H1 (cell line): ENCODE data around the gene BCL2L11. TPM values are rescaled to one million over a fixed set of nuclear protein-coding genes. Genes with fewer than 3 reads are reported as not detected.
A peak's percentile ranks its signal among the peaks of the same experiment; 100 is the strongest.

Source experiments
- CTCF ChIA-PET: fragments of 300-600 bp; sonication (Branson Sonifier 250); formaldehyde crosslinking; loops from one replicate; lab custom pipeline; 2021; ENCODE audit not compliant: partially characterized antibody; lab: Charles Lee
- POLR2A ChIA-PET: fragments of 300-600 bp; sonication (Branson Sonifier 250); formaldehyde crosslinking; loops from one replicate; lab custom pipeline; 2021; ENCODE audit warnings: inconsistent platforms; ENCODE audit not compliant: partially characterized antibody; lab: Charles Lee
- DNase-seq, 2 experiments: peaks; one replicate each; pipeline versions ENCODE4 v3.0.0 to v3.0.0-alpha.2; 2010 to 2022; ENCODE audit warnings: low spot score in 2 of 2, low read depth in 1 of 2, mixed read lengths in 1 of 2
- FAIRE-seq: peaks from 2 replicates; lab custom pipeline; 2011; peaks lifted over from hg19 to GRCh38; lab: Jason Lieb, UNC
- H2AFZ ChIP-seq: 2 replicates; pipeline ENCODE4 v1.8.1; 2012; ENCODE audit warnings: low read length, inconsistent platforms
- H2AK5ac ChIP-seq: 2 replicates; pipeline ENCODE4 v1.6.1; 2013; ENCODE audit warnings: low read depth, low read length
- H2BK120ac ChIP-seq: replicated peaks from 2 replicates; pipeline ENCODE3; 2013; ENCODE audit warnings: low read depth, low read length, inconsistent platforms
- H2BK12ac ChIP-seq: 2 replicates; pipeline ENCODE4 v1.6.1; 2013; ENCODE audit warnings: low read depth, low read length
- H2BK15ac ChIP-seq: 2 replicates; pipeline ENCODE4 v1.6.1; 2013; ENCODE audit warnings: low read length
- H2BK20ac ChIP-seq: 2 replicates; pipeline ENCODE4 v1.6.1; 2013; ENCODE audit warnings: low read length
- H2BK5ac ChIP-seq: 2 replicates; pipeline ENCODE4 v1.6.1; 2013; ENCODE audit warnings: low read depth, low read length
- H3K14ac ChIP-seq: 2 replicates; pipeline ENCODE4 v1.6.1; 2013; ENCODE audit warnings: inconsistent platforms; ENCODE audit not compliant: insufficient read length
- H3K18ac ChIP-seq: 2 replicates; pipeline ENCODE4 v1.6.1; 2013; ENCODE audit warnings: low read length; ENCODE audit errors: extremely low read depth
- H3K23ac ChIP-seq: 2 replicates; pipeline ENCODE4 v1.6.1; 2013; ENCODE audit warnings: inconsistent platforms; ENCODE audit not compliant: insufficient read length
- H3K23me2 ChIP-seq: 2 replicates; pipeline ENCODE4 v1.6.1; 2013; ENCODE audit warnings: low read depth, low read length
- H3K27ac ChIP-seq: 2 replicates; pipeline ENCODE4 v1.6.1; 2011; ENCODE audit warnings: low read depth, low read length, inconsistent platforms
- H3K27me3 ChIP-seq, 4 experiments: replicated peaks in 1 of 4; 1 replicate in 1 of 4; 2 replicates in 3 of 4; pipeline versions ENCODE4 v1.6.1 to v1.8.1; 2011 to 2013; ENCODE audit warnings: low read length in 3 of 4, mild to moderate bottlenecking in 3 of 4, inconsistent platforms in 2 of 4, mixed read lengths in 2 of 4, moderate library complexity in 1 of 4; ENCODE audit not compliant: control insufficient read depth in 3 of 4, insufficient read depth in 3 of 4; ENCODE audit errors: extremely low read depth in 1 of 4
- H3K36me3 ChIP-seq, 4 experiments: 2 replicates each; pipeline versions ENCODE4 v1.6.1 to v1.8.1; 2011 to 2013; ENCODE audit warnings: mild to moderate bottlenecking in 4 of 4, low read length in 3 of 4, moderate library complexity in 2 of 4, control low read depth in 1 of 4, inconsistent platforms in 1 of 4; ENCODE audit not compliant: insufficient read depth in 4 of 4, control insufficient read depth in 2 of 4
- H3K4ac ChIP-seq: replicated peaks from 2 replicates; pipeline ENCODE3; 2013; ENCODE audit warnings: low read length, low read depth, mixed read lengths, inconsistent platforms; ENCODE audit not compliant: insufficient read length
- H3K4me1 ChIP-seq, 4 experiments: replicated peaks in 1 of 4; 1 replicate in 1 of 4; 2 replicates in 3 of 4; pipeline versions ENCODE4 v1.6.1 to v1.8.1; 2011 to 2013; ENCODE audit warnings: low read length in 3 of 4, inconsistent platforms in 2 of 4, mixed read lengths in 1 of 4; ENCODE audit not compliant: insufficient read depth in 4 of 4, control insufficient read depth in 3 of 4
- H3K4me2 ChIP-seq, 2 experiments: 2 replicates each; pipeline versions ENCODE4 v1.6.1 to v1.8.1; 2011 to 2013; ENCODE audit warnings: low read depth in 2 of 2, low read length in 2 of 2, control low read depth in 1 of 2, inconsistent platforms in 1 of 2, mild to moderate bottlenecking in 1 of 2; ENCODE audit not compliant: insufficient read depth in 1 of 2
- H3K4me3 ChIP-seq, 4 experiments: fragments of 200-600, 300-600 bp in 1 of 4; sonication (generic), shearing (Covaris generic), sonication (Bioruptor Twin) in 1 of 4; 2 replicates each; pipeline versions ENCODE4 v1.5.1 to v1.8.1; 2011 to 2016; ENCODE audit warnings: low read length in 4 of 4, low read depth in 3 of 4, control low read depth in 2 of 4, inconsistent platforms in 2 of 4, mild to moderate bottlenecking in 2 of 4, mixed read lengths in 1 of 4, moderate library complexity in 1 of 4; ENCODE audit not compliant: insufficient read depth in 2 of 4; ENCODE audit errors: extremely low read depth in 1 of 4
- H3K56ac ChIP-seq: replicated peaks from 2 replicates; pipeline ENCODE3; 2013; ENCODE audit warnings: low read depth, mild to moderate bottlenecking, mixed read lengths, low read length, inconsistent platforms; ENCODE audit not compliant: insufficient read length
- H3K79me1 ChIP-seq: 2 replicates; pipeline ENCODE4 v1.6.1; 2013; ENCODE audit warnings: low read depth, low read length, control low read depth
- H3K79me2 ChIP-seq, 2 experiments: 2 replicates each; pipeline versions ENCODE4 v1.6.1 to v1.8.1; 2012 to 2013; ENCODE audit warnings: low read length in 2 of 2, mild to moderate bottlenecking in 2 of 2, inconsistent platforms in 1 of 2; ENCODE audit not compliant: insufficient read depth in 2 of 2, control insufficient read depth in 1 of 2
- H3K9ac ChIP-seq, 4 experiments: replicated peaks in 1 of 4; 1 replicate in 1 of 4; 2 replicates in 3 of 4; pipeline versions ENCODE4 v1.6.1 to v1.8.1; 2011 to 2013; ENCODE audit warnings: low read depth in 3 of 4, low read length in 3 of 4, control low read depth in 2 of 4, mild to moderate bottlenecking in 2 of 4, moderate library complexity in 2 of 4, inconsistent platforms in 1 of 4; ENCODE audit errors: extremely low read depth in 1 of 4
- H3K9me3 ChIP-seq, 2 experiments: 2 replicates each; pipeline versions ENCODE4 v1.6.1 to v1.8.1; 2012 to 2013; ENCODE audit warnings: mild to moderate bottlenecking in 2 of 2, moderate library complexity in 2 of 2, control low read depth in 1 of 2, inconsistent platforms in 1 of 2, low read depth in 1 of 2, low read length in 1 of 2, mixed read lengths in 1 of 2; ENCODE audit not compliant: insufficient read depth in 2 of 2
- H4K20me1 ChIP-seq, 2 experiments: replicated peaks in 1 of 2; 2 replicates each; pipeline versions ENCODE3 to v1.8.1; 2011 to 2013; ENCODE audit warnings: inconsistent platforms in 2 of 2, low read length in 2 of 2, mild to moderate bottlenecking in 1 of 2; ENCODE audit not compliant: insufficient read depth in 2 of 2, control insufficient read depth in 1 of 2
- H4K5ac ChIP-seq: 2 replicates; pipeline ENCODE4 v1.6.1; 2013; ENCODE audit warnings: low read length, low read depth, mixed read lengths, inconsistent platforms; ENCODE audit not compliant: insufficient read length
- H4K8ac ChIP-seq: 2 replicates; pipeline ENCODE4 v1.8.0; 2013; ENCODE audit warnings: mild to moderate bottlenecking, moderate library complexity, low read length, inconsistent platforms; ENCODE audit not compliant: insufficient read depth; ENCODE audit errors: extremely low read depth
- H4K91ac ChIP-seq: replicated peaks from 2 replicates; pipeline ENCODE3; 2013; ENCODE audit warnings: low read length, mixed read lengths, inconsistent platforms; ENCODE audit not compliant: insufficient read length
- MAFK ChIP-seq: IDR thresholded peaks from 2 replicates; pipeline ENCODE4 v1.6.1; 2012; ENCODE audit warnings: low read depth, mild to moderate bottlenecking, improper control_type of control experiment, low read length
- SP2 ChIP-seq: IDR thresholded peaks from 2 replicates; pipeline ENCODE4 v1.6.1; 2012; ENCODE audit warnings: mild to moderate bottlenecking, low read length, inconsistent platforms
- SRF ChIP-seq: IDR thresholded peaks from 2 replicates; pipeline ENCODE4 v1.6.1; 2011; ENCODE audit warnings: mild to moderate bottlenecking, low read depth, low read length, moderate library complexity
- WGBS, 2 experiments: shearing (Covaris generic) in 1 of 2; methylation state at CpG; one replicate each; pipeline versions ENCODE4 v1.1.6 to v1.1.7; 2013 to 2015; ENCODE audit warnings: low lambda C conversion rate in 2 of 2, mixed read lengths in 2 of 2, inconsistent platforms in 1 of 2, low coverage in 1 of 2, missing lambda C conversion rate in 1 of 2; ENCODE audit not compliant: insufficient replicate concordance in 2 of 2, insufficient coverage in 1 of 2, insufficient read length in 1 of 2; ENCODE audit errors: extremely low coverage in 1 of 2, missing lambda C conversion rate in 1 of 2; 5-methylcytosine and 5-hydroxymethylcytosine counted together
- polyA plus RNA-seq, 7 experiments: library from polyadenylated mRNA; depleted of rRNA in 3 of 7; stranded (reverse) in 5 of 7; unstranded in 2 of 7; fragments of >200 nt in 5 of 7; fragments of 200-250 nt in 2 of 7; gene quantifications; 1 replicate in 5 of 7; 2 replicates in 1 of 7; 4 replicates in 1 of 7; pipeline versions ENCODE4 v1.2.1 to v1.2.3, GENCODE V29; 2011 to 2013; ENCODE audit warnings: missing spikeins in 2 of 7, mixed read lengths in 2 of 7
- total RNA-seq: library from RNA; stranded (reverse); fragmentation: NEBNext Ultra II Directional; extraction: Animal tissue kit (Norgen Biotek cat#: 25700); gene quantifications from 2 replicates; pipeline ENCODE4 v1.2.1, GENCODE V29; 2021

The BCL2L11 gene
- total and polyA plus RNA-seq, 2 of the 8 experiments (the other 6 are each of a cell fraction or from before 2014, with no cell fraction given) = 7.5 to 22.9 TPM

DNA sequence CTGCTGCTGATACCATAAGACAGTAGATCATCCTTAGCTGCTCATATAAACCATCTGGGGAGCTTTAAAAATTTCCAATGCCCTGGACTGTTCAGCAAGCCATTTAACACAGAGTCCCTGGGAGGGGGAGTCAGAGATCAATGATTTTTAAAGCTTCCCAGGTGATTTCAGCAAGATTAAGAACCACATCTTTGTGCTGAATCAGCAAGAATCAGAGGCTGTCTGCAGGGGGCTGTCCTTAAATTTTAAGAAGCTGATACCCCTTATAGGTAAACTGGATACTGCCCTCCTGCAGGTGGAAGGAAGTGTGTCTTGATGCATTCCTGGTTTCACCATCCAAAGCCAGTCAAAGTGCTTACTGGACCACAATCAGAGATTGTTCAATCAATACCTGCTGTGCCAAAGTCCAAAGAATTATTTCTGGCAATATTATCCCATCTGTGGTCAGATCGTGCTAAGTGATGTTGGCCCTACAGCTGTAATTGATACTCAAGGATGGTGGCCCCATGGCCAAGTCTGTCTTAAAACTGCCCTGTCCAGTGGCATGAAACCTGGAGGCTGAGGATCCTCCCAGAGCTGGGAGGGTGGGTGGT is 72.2 kb downstream of the BCL2L11 start:
- DNase-seq (peak in 1 of 2 experiments; percentile 16), FAIRE-seq (no peak)
- no peak overlapping the region for H3K23ac ChIP-seq
- H3K9me3 ChIP-seq = no peaks in the 10 kb centered on the region
- H3K56ac ChIP-seq = no peak overlapping the region
- ChIA-PET CTCF (interaction anchor here (0.6 to 1.5 kb wide), 2 partner anchors 13 to 488 kb away, joined by 3 to 5 read pairs; no protein-coding TSS in a partner anchor), POLR2A (no interaction called here)
- no peak overlapping the region for H2AK5ac ChIP-seq
- no peaks in the 10 kb centered on the region for H3K79me1 ChIP-seq
- H3K4ac ChIP-seq = no peak overlapping the region
- H4K8ac ChIP-seq = no peak overlapping the region
- H3K27ac ChIP-seq = no peak overlapping the region
- TF ChIP-seq SP2 = no peak
- TF ChIP-seq SRF = no peak
- peak; percentile 89 for TF ChIP-seq MAFK
- H4K5ac ChIP-seq = no peak overlapping the region
- no peaks in the 10 kb centered on the region for H3K27me3 ChIP-seq
- no peaks in the 10 kb centered on the region for H3K23me2 ChIP-seq
- no peak overlapping the region for H3K9ac ChIP-seq
- no peak overlapping the region for H2BK5ac ChIP-seq
- H2BK120ac ChIP-seq = no peak overlapping the region
- H3K4me1 ChIP-seq = no peaks in the 10 kb centered on the region
- WGBS, 2 experiments = 0% methylated on average over 1 of the region's 1 CpG; no CpG with 5 or more reads in 1 of the 2 experiments
- no peaks in the 10 kb centered on the region for H3K36me3 ChIP-seq
- H4K20me1 ChIP-seq = no peaks in the 10 kb centered on the region
- no peak overlapping the region for H3K4me3 ChIP-seq
- H2AFZ ChIP-seq = no peak overlapping the region
- H4K91ac ChIP-seq = no peak overlapping the region
- H2BK15ac ChIP-seq = no peak overlapping the region
- H2BK20ac ChIP-seq = no peak overlapping the region
- H3K18ac ChIP-seq = no peak overlapping the region
- H3K79me2 ChIP-seq = no peaks in the 10 kb centered on the region
- H3K4me2 ChIP-seq = no peak overlapping the region
- H3K14ac ChIP-seq = no peak overlapping the region
- H2BK12ac ChIP-seq = no peak overlapping the region
